NCI-H187 treated with DMSO at 0.1 percent for 48 hours (cell line): ENCODE results near the gene ITGA7.
"Not testable (repeated sequence)": the region's sequence is repeated elsewhere in the genome, so short reads cannot be mapped to it uniquely, and the experiment has no call there.

ENCODE experiments used
- DNase-seq: peaks from one replicate; lab custom pipeline; 2025; lab: John Stamatoyannopoulos, UW

ITGA7 gene

GRCh38 chr12:55681142-55682077 is 26.3 kb downstream of the ITGA7 start:
- no peak for DNase-seq

- no peak for DNase-seq
Measured at GRCh38 chr12:55679691-55680090, 28.0 kb downstream of the ITGA7 start.

- DNase-seq = no peak
Measured at GRCh38 chr12:55676707-55677106, 31.0 kb downstream of the ITGA7 start.

- no peak for DNase-seq
Measured at GRCh38 chr12:55675666-55676065, 32.0 kb downstream of the ITGA7 start.

GRCh38 chr12:55673638-55674037 is 34.1 kb downstream of the ITGA7 start:
- DNase-seq = no peak

- DNase-seq = no peak
Measured at GRCh38 chr12:55671746-55672145, 36.0 kb downstream of the ITGA7 start.

GRCh38 chr12:55670276-55670675 is 37.4 kb downstream of the ITGA7 start:
- no peak for DNase-seq

GRCh38 chr12:55666508-55666907 is 41.2 kb downstream of the ITGA7 start:
- no peak for DNase-seq

- no peak for DNase-seq
Measured at GRCh38 chr12:55664826-55665225, 42.9 kb downstream of the ITGA7 start.

GRCh38 chr12:55663391-55663790 is 44.3 kb downstream of the ITGA7 start:
- no peak for DNase-seq

GRCh38 chr12:55659486-55660385 is 48.0 kb downstream of the ITGA7 start:
- DNase-seq = no peak

GRCh38 chr12:55658635-55659391 is 48.9 kb downstream of the ITGA7 start:
- no peak for DNase-seq

GRCh38 chr12:55658212-55658611 is 49.5 kb downstream of the ITGA7 start:
- no peak for DNase-seq

GRCh38 chr12:55657212-55657611 is 50.5 kb downstream of the ITGA7 start:
- no peak for DNase-seq

- no peak for DNase-seq
Measured at GRCh38 chr12:55654511-55655214, 53.0 kb downstream of the ITGA7 start.

GRCh38 chr12:55653031-55653430 is 54.7 kb downstream of the ITGA7 start:
- DNase-seq = no peak

GRCh38 chr12:55652352-55652751 is 55.4 kb downstream of the ITGA7 start:
- DNase-seq = no peak

- DNase-seq = no peak
Measured at GRCh38 chr12:55651299-55651683, 56.4 kb downstream of the ITGA7 start.

GRCh38 chr12:55650620-55651298 is 56.9 kb downstream of the ITGA7 start:
- not testable (repeated sequence) for DNase-seq

GRCh38 chr12:55647027-55647426 is 60.7 kb downstream of the ITGA7 start:
- DNase-seq = no peak

GRCh38 chr12:55644591-55644990 is 63.1 kb downstream of the ITGA7 start:
- no peak for DNase-seq
